Smooth muscle cell (in vitro differentiated cells): ENCODE measurements around the gene EFCAB6. TPM values are rescaled to one million over a fixed set of nuclear protein-coding genes. Genes with fewer than 3 reads are reported as not detected.

Experiments
- DNase-seq: peaks from one replicate; lab custom pipeline; 2025; ENCODE audit not compliant: unreplicated experiment; lab: John Stamatoyannopoulos, UW
- H2AFZ ChIP-seq: fragments of 200-600 bp; sonication (generic); 2 replicates; pipeline ENCODE4 v1.6.0; 2016; ENCODE audit warnings: antibody characterized with exemption, low read depth, mild to moderate bottlenecking
- H3F3A ChIP-seq: fragments of 200-600 bp; sonication (generic); 2 replicates; pipeline ENCODE4 v1.6.0; 2017; ENCODE audit warnings: antibody characterized with exemption, low read depth
- H3K27ac ChIP-seq: fragments of 200-600 bp; sonication (generic); 2 replicates; pipeline ENCODE4 v1.5.1; 2016; ENCODE audit warnings: low read depth, mild to moderate bottlenecking
- H3K27me3 ChIP-seq: fragments of 200-600 bp; sonication (generic); 2 replicates; pipeline ENCODE4 v1.6.1; 2016; ENCODE audit warnings: low read depth, mild to moderate bottlenecking
- H3K36me3 ChIP-seq: fragments of 200-600 bp; sonication (generic); 2 replicates; pipeline ENCODE4 v1.5.1; 2016; ENCODE audit warnings: low read depth
- H3K4me1 ChIP-seq: fragments of 200-600 bp; sonication (generic); 2 replicates; pipeline ENCODE4 v1.5.1; 2016; ENCODE audit warnings: low read depth
- H3K4me2 ChIP-seq: fragments of 200-600 bp; sonication (generic); 2 replicates; pipeline ENCODE4 v1.6.0; 2016; ENCODE audit warnings: mild to moderate bottlenecking
- H3K4me3 ChIP-seq: fragments of 200-600 bp; sonication (generic); 2 replicates; pipeline ENCODE4 v1.5.1; 2016; ENCODE audit warnings: mild to moderate bottlenecking
- H3K79me2 ChIP-seq: fragments of 200-600 bp; sonication (generic); 2 replicates; pipeline ENCODE4 v1.6.0; 2016; ENCODE audit warnings: low read depth, mild to moderate bottlenecking
- H3K9ac ChIP-seq: fragments of 200-600 bp; sonication (generic); 2 replicates; pipeline ENCODE4 v1.6.0; 2016; ENCODE audit warnings: low read depth
- H3K9me3 ChIP-seq: fragments of 200-600 bp; sonication (generic); replicated peaks from 2 replicates; pipeline ENCODE4 v1.5.1; 2016; ENCODE audit warnings: low read depth
- H4K20me1 ChIP-seq: fragments of 200-600 bp; sonication (generic); 2 replicates; pipeline ENCODE4 v1.6.0; 2016; ENCODE audit warnings: low read depth
- CTCF ChIP-seq: fragments of 200-600 bp; sonication (generic); IDR thresholded peaks from 2 replicates; pipeline ENCODE4 v1.5.1; 2017; ENCODE audit warnings: borderline replicate concordance, mild to moderate bottlenecking, antibody characterized with exemption; ENCODE audit not compliant: insufficient read depth, poor library complexity, severe bottlenecking
- WGBS: methylation state at CpG from one replicate; pipeline ENCODE4 v1.1.7; 2016; ENCODE audit warnings: low lambda C conversion rate; 5-methylcytosine and 5-hydroxymethylcytosine counted together
- polyA plus RNA-seq: library from polyadenylated mRNA; unstranded; fragments of >200 nt; fragmentation: Nextera tagmentation; extraction: Ambion mirVana; gene quantifications from 2 replicates; pipeline ENCODE4 v1.2.1, GENCODE V29; 2016
- total RNA-seq: library from RNA; depleted of rRNA; stranded (reverse); fragments of >200 nt; gene quantifications from 2 replicates; pipeline ENCODE4 v1.2.3, GENCODE V29; 2014

Gene EFCAB6
- total and polyA plus RNA-seq, 2 experiments from 2014 or later = 0.80 to 2.9 TPM

GRCh38 chr22:43831561-43832392 is 19.7 kb upstream of the EFCAB6 start:
- H3K4me1 ChIP-seq = peaks cover 5% of the 10 kb centered on the region
- WGBS = 97% methylated on average over 33 of the region's 33 CpGs
- H3K27ac ChIP-seq = no peak overlapping the region
- no peak overlapping the region for H3K4me3 ChIP-seq
- H3K9me3 ChIP-seq = no peaks in the 10 kb centered on the region
- H2AFZ ChIP-seq = no peak overlapping the region
- no peaks in the 10 kb centered on the region for H3K27me3 ChIP-seq
- no peaks in the 10 kb centered on the region for H3K36me3 ChIP-seq
- H3K9ac ChIP-seq = no peak overlapping the region
- no peaks in the 10 kb centered on the region for H4K20me1 ChIP-seq
- H3K4me2 ChIP-seq = no peak overlapping the region
- TF ChIP-seq CTCF = no peak
- peaks cover 13% of the 10 kb centered on the region for H3F3A ChIP-seq
- H3K79me2 ChIP-seq = no peaks in the 10 kb centered on the region
- DNase-seq = no peak

GRCh38 chr22:43830931-43831560 is 18.9 kb upstream of the EFCAB6 start:
- no peaks in the 10 kb centered on the region for H3K27me3 ChIP-seq
- TF ChIP-seq CTCF = no peak
- H3K4me2 ChIP-seq = no peak overlapping the region
- H3K36me3 ChIP-seq = no peaks in the 10 kb centered on the region
- no peak overlapping the region for H2AFZ ChIP-seq
- no peak overlapping the region for H3K9ac ChIP-seq
- no peak for DNase-seq
- no peak overlapping the region for H3K27ac ChIP-seq
- no peaks in the 10 kb centered on the region for H3K79me2 ChIP-seq
- no peaks in the 10 kb centered on the region for H4K20me1 ChIP-seq
- H3F3A ChIP-seq = peaks cover 16% of the 10 kb centered on the region
- H3K4me3 ChIP-seq = no peak overlapping the region
- 84% methylated on average over 12 of the region's 12 CpGs for WGBS
- H3K4me1 ChIP-seq = peaks cover 7% of the 10 kb centered on the region
- H3K9me3 ChIP-seq = no peaks in the 10 kb centered on the region

GRCh38 chr22:43829904-43830851 is 18.1 kb upstream of the EFCAB6 start:
- no peak overlapping the region for H3K9ac ChIP-seq
- H3K36me3 ChIP-seq = no peaks in the 10 kb centered on the region
- no peak overlapping the region for H2AFZ ChIP-seq
- peaks cover 19% of the 10 kb centered on the region for H3F3A ChIP-seq
- no peak for DNase-seq
- TF ChIP-seq CTCF = no peak
- H3K4me1 ChIP-seq = peaks cover 7% of the 10 kb centered on the region
- H3K9me3 ChIP-seq = no peaks in the 10 kb centered on the region
- H3K4me2 ChIP-seq = peak overlapping the region; percentile 48
- H4K20me1 ChIP-seq = no peaks in the 10 kb centered on the region
- H3K4me3 ChIP-seq = no peak overlapping the region
- WGBS = 87% methylated on average over 33 of the region's 33 CpGs
- no peaks in the 10 kb centered on the region for H3K27me3 ChIP-seq
- peak overlapping the region; percentile 77 for H3K27ac ChIP-seq
- no peaks in the 10 kb centered on the region for H3K79me2 ChIP-seq
